AG09309 (cell line): ENCODE data around the gene HPX.

Experiments
- DNase-seq: peaks from one replicate; pipeline ENCODE4 v3.0.0-alpha.2; 2010; ENCODE audit warnings: low read depth
- H3K4me3 ChIP-seq: 2 replicates; pipeline ENCODE4 v1.5.1; 2011; ENCODE audit warnings: mild to moderate bottlenecking, low read depth, low read length, moderate library complexity; ENCODE audit not compliant: control insufficient read depth
- CTCF ChIP-seq: IDR thresholded peaks from 2 replicates; pipeline ENCODE4 v1.5.1; 2011; ENCODE audit warnings: mild to moderate bottlenecking, low read depth, low read length, inconsistent platforms; ENCODE audit not compliant: insufficient read depth, control insufficient read depth; ENCODE audit errors: missing control alignments

The HPX gene

GRCh38 chr11:6475936-6476335, 35.1 kb upstream of the HPX start:
- TF ChIP-seq CTCF = no peak
- no peak overlapping the region for H3K4me3 ChIP-seq
- no peak for DNase-seq

- no peak overlapping the region; the same call in 1 of the 2 replicates for H3K4me3 ChIP-seq
- no peak for TF ChIP-seq CTCF
- DNase-seq = no peak
Observed at GRCh38 chr11:6474806-6475500, 34.2 kb upstream of the HPX start.

GRCh38 chr11:6474413-6474792, 33.6 kb upstream of the HPX start:
- peak overlapping the region; percentile 49 for H3K4me3 ChIP-seq
- TF ChIP-seq CTCF = no peak

GRCh38 chr11:6473451-6474412, 32.9 kb upstream of the HPX start, which contains the start of gene TRIM3:
TSS of gene TRIM3 (minus strand) at chr11:6473941. CDS start at chr11:6465695, 8,246 bp downstream.
- DNase-seq = peak; percentile 45
- H3K4me3 ChIP-seq = peak within 1 kb of the TSS; percentile 82

More at GRCh38 chr11:6474413-6474792, 33.6 kb upstream of the HPX start:
- DNase-seq = no peak

GRCh38 chr11:6472934-6473333, 32.1 kb upstream of the HPX start:
- DNase-seq = no peak
- peak overlapping the region; percentile 82 for H3K4me3 ChIP-seq
- TF ChIP-seq CTCF = no peak

More at GRCh38 chr11:6473451-6474412, 32.9 kb upstream of the HPX start, which contains the start of gene TRIM3:
- TF ChIP-seq CTCF = peak; percentile 50

- DNase-seq = no peak
- no peak overlapping the region for H3K4me3 ChIP-seq
- TF ChIP-seq CTCF = no peak
Observed at GRCh38 chr11:6469599-6469998, 28.8 kb upstream of the HPX start.
